ENCODE measurements around the gene DPP6.

Gene DPP6

GRCh38 chr7:154832557-154833138 lies 780.5 kb downstream of the DPP6 start:
- DNase-seq (ENCODE audit: low read depth): no peak

GRCh38 chr7:154836021-154836448 lies 783.8 kb downstream of the DPP6 start:
- no peak for DNase-seq (ENCODE audit: low read depth)

GRCh38 chr7:154837087-154837486 lies 784.9 kb downstream of the DPP6 start:
- DNase-seq (ENCODE audit: low read depth): no peak

- no peak for DNase-seq (ENCODE audit: low read depth)
Observed at GRCh38 chr7:154837622-154838021, 785.4 kb downstream of the DPP6 start.

GRCh38 chr7:154840086-154840485 lies 787.9 kb downstream of the DPP6 start:
- no peak for DNase-seq (ENCODE audit: low read depth)

- no peak for DNase-seq (ENCODE audit: low read depth)
Observed at GRCh38 chr7:154841731-154842331, 789.6 kb downstream of the DPP6 start.

- no peak for DNase-seq (ENCODE audit: low read depth)
Observed at GRCh38 chr7:154842591-154842990, 790.4 kb downstream of the DPP6 start.

- no peak for DNase-seq (ENCODE audit: low read depth)
Observed at GRCh38 chr7:154843670-154844237, 791.6 kb downstream of the DPP6 start.

- DNase-seq (ENCODE audit: low read depth): no peak
Observed at GRCh38 chr7:154844499-154844898, 792.3 kb downstream of the DPP6 start.

GRCh38 chr7:154844955-154845354 lies 792.8 kb downstream of the DPP6 start:
- DNase-seq (ENCODE audit: low read depth): no peak

GRCh38 chr7:154848464-154848863 lies 796.3 kb downstream of the DPP6 start:
- DNase-seq (ENCODE audit: low read depth): no peak

- no peak for DNase-seq (ENCODE audit: low read depth)
Observed at GRCh38 chr7:154852205-154852604, 800.0 kb downstream of the DPP6 start.

- DNase-seq (ENCODE audit: low read depth): no peak
Observed at GRCh38 chr7:154853063-154853726, 801.0 kb downstream of the DPP6 start.

- DNase-seq (ENCODE audit: low read depth): no peak
Observed at GRCh38 chr7:154853727-154854095, 801.5 kb downstream of the DPP6 start.

- DNase-seq (ENCODE audit: low read depth): no peak
Observed at GRCh38 chr7:154854836-154855235, 802.6 kb downstream of the DPP6 start.

- DNase-seq (ENCODE audit: low read depth): no peak
Observed at GRCh38 chr7:154855366-154855765, 803.2 kb downstream of the DPP6 start.

- no peak for DNase-seq (ENCODE audit: low read depth)
Observed at GRCh38 chr7:154856733-154857132, 804.5 kb downstream of the DPP6 start.

- DNase-seq (ENCODE audit: low read depth): no peak
Observed at GRCh38 chr7:154857240-154857639, 805.0 kb downstream of the DPP6 start.

- no peak for DNase-seq (ENCODE audit: low read depth)
Observed at GRCh38 chr7:154857728-154858681, 805.8 kb downstream of the DPP6 start.

GRCh38 chr7:154858836-154859537 lies 806.8 kb downstream of the DPP6 start:
- no peak for DNase-seq (ENCODE audit: low read depth)
